HG03520 (cell line): ENCODE data around the gene RNF32.

Source experiments
- ATAC-seq: cut with Tn5 transposase; IDR thresholded peaks from one replicate; pipeline ENCODE4 v1.9.1; 2021; ENCODE audit warnings: mild to moderate bottlenecking, moderate library complexity; ENCODE audit not compliant: unreplicated experiment

Gene RNF32

GRCh38 chr7:156640257-156640948 lies at the start of gene RNF32:
RNF32 (plus strand) TSS chr7:156640774; CDS start chr7:156643878, 3,104 bp downstream.
- ATAC-seq: peak; percentile 84

- no peak for ATAC-seq
These were observed 48.3 kb upstream of the RNF32 start for GRCh38 chr7:156592155-156592884.

- ATAC-seq: no peak
These were observed 46.1 kb upstream of the RNF32 start for GRCh38 chr7:156594283-156595080.

- ATAC-seq: no peak
These were observed 40.1 kb upstream of the RNF32 start for GRCh38 chr7:156600496-156600895.

GRCh38 chr7:156602283-156602682 lies 38.3 kb upstream of the RNF32 start:
- ATAC-seq: no peak

GRCh38 chr7:156603011-156603410 lies 37.6 kb upstream of the RNF32 start:
- ATAC-seq: no peak

- no peak for ATAC-seq
These were observed 36.9 kb upstream of the RNF32 start for GRCh38 chr7:156603629-156604028.

- ATAC-seq: no peak
These were observed 36.3 kb upstream of the RNF32 start for GRCh38 chr7:156604311-156604710.

GRCh38 chr7:156604836-156605695 lies 35.5 kb upstream of the RNF32 start:
- ATAC-seq: no peak

GRCh38 chr7:156606135-156606534 lies 34.4 kb upstream of the RNF32 start:
- ATAC-seq: no peak

GRCh38 chr7:156606691-156607331 lies 33.8 kb upstream of the RNF32 start:
- no peak for ATAC-seq

- ATAC-seq: no peak
These were observed 33.0 kb upstream of the RNF32 start for GRCh38 chr7:156607332-156608172.

GRCh38 chr7:156608173-156608478 lies 32.4 kb upstream of the RNF32 start:
- no peak for ATAC-seq

- no peak for ATAC-seq
These were observed 31.3 kb upstream of the RNF32 start for GRCh38 chr7:156609010-156609877.

- no peak for ATAC-seq
These were observed 30.4 kb upstream of the RNF32 start for GRCh38 chr7:156610130-156610529.

GRCh38 chr7:156610601-156611000 lies 30.0 kb upstream of the RNF32 start:
- no peak for ATAC-seq

- ATAC-seq: no peak
These were observed 29.3 kb upstream of the RNF32 start for GRCh38 chr7:156611014-156612010.
